ENCODE results near the gene ANKRD13D.

ANKRD13D gene

GRCh38 chr11:67312187-67313021, 23.3 kb downstream of the ANKRD13D start:
- no peaks in the 10 kb centered on the region for H3K27me3 ChIP-seq (ENCODE audit: control insufficient read depth, low read length)
- TF ChIP-seq EZH2phosphoT487 (IDR thresholded peaks at IDR 0.05; ENCODE audit: borderline replicate concordance, low read length) = no peak
- H3K4me1 ChIP-seq (ENCODE audit: control insufficient read depth, low read length) = peaks cover 5% of the 10 kb centered on the region
- H3K36me3 ChIP-seq (ENCODE audit: control insufficient read depth, low read length) = peaks cover 21% of the 10 kb centered on the region
- H3K27ac ChIP-seq (ENCODE audit: low read depth, low read length) = no peak overlapping the region
- no peaks in the 10 kb centered on the region for H4K20me1 ChIP-seq (ENCODE audit: control insufficient read depth, insufficient read depth, low read depth, low read length)
- H3F3A ChIP-seq (ENCODE audit: control insufficient read depth, insufficient read depth) = peaks cover 5% of the 10 kb centered on the region
- H3K4me2 ChIP-seq (ENCODE audit: low read length) = no peak overlapping the region
- no peaks in the 10 kb centered on the region for H3K79me2 ChIP-seq (ENCODE audit: control insufficient read depth, low read length)
- H3K4me3 ChIP-seq (ENCODE audit: low read length) = no peak overlapping the region
- no peaks in the 10 kb centered on the region for H3K9me2 ChIP-seq (replicated peaks; ENCODE audit: control insufficient read depth, low read length)
- no peaks in the 10 kb centered on the region for H3K9me3 ChIP-seq (ENCODE audit: control insufficient read depth, insufficient read depth, low read length)

GRCh38 chr11:67313125-67313890, 24.2 kb downstream of the ANKRD13D start:
- Histone ChIP-seq H3F3A (ENCODE audit: control insufficient read depth, insufficient read depth) (peaks cover 5% of the 10 kb centered on the region), H3K27ac (ENCODE audit: low read depth, low read length) (no peak overlapping the region)
- TF ChIP-seq EZH2phosphoT487 (IDR thresholded peaks at IDR 0.05; ENCODE audit: borderline replicate concordance, low read length) (no peak), CTCF (IDR thresholded peaks at IDR 0.05; ENCODE audit: low read depth, low read length, poor library complexity, severe bottlenecking) (no peak)

GRCh38 chr11:67314218-67314617, 25.1 kb downstream of the ANKRD13D start:
- peaks cover 5% of the 10 kb centered on the region for H3F3A ChIP-seq (ENCODE audit: control insufficient read depth, insufficient read depth)
- no peaks in the 10 kb centered on the region for H4K20me1 ChIP-seq (ENCODE audit: control insufficient read depth, insufficient read depth, low read depth, low read length)
- no peaks in the 10 kb centered on the region for H3K27me3 ChIP-seq (ENCODE audit: control insufficient read depth, low read length)
- H3K9me3 ChIP-seq (ENCODE audit: control insufficient read depth, insufficient read depth, low read length) = no peaks in the 10 kb centered on the region
- H3K4me2 ChIP-seq (ENCODE audit: low read length) = no peak overlapping the region
- peaks cover 16% of the 10 kb centered on the region for H3K4me1 ChIP-seq (ENCODE audit: control insufficient read depth, low read length)
- H3K27ac ChIP-seq (ENCODE audit: low read depth, low read length) = no peak overlapping the region
- TF ChIP-seq CTCF (IDR thresholded peaks at IDR 0.05; ENCODE audit: low read depth, low read length, poor library complexity, severe bottlenecking) (no peak), EZH2phosphoT487 (IDR thresholded peaks at IDR 0.05; ENCODE audit: borderline replicate concordance, low read length) (no peak)
- no peaks in the 10 kb centered on the region for H3K9me2 ChIP-seq (replicated peaks; ENCODE audit: control insufficient read depth, low read length)
- peaks cover 14% of the 10 kb centered on the region for H3K36me3 ChIP-seq (ENCODE audit: control insufficient read depth, low read length)
- peaks cover 11% of the 10 kb centered on the region for H3K79me2 ChIP-seq (ENCODE audit: control insufficient read depth, low read length)
- H3K4me3 ChIP-seq (ENCODE audit: low read length) = no peak overlapping the region

More at GRCh38 chr11:67313125-67313890, 24.2 kb downstream of the ANKRD13D start:
- H3K4me2 ChIP-seq (ENCODE audit: low read length) = no peak overlapping the region
- no peaks in the 10 kb centered on the region for H4K20me1 ChIP-seq (ENCODE audit: control insufficient read depth, insufficient read depth, low read depth, low read length)
- H3K27me3 ChIP-seq (ENCODE audit: control insufficient read depth, low read length) = no peaks in the 10 kb centered on the region
- no peak overlapping the region for H3K4me3 ChIP-seq (ENCODE audit: low read length)
- peaks cover 19% of the 10 kb centered on the region for H3K36me3 ChIP-seq (ENCODE audit: control insufficient read depth, low read length)
- peaks cover 7% of the 10 kb centered on the region for H3K4me1 ChIP-seq (ENCODE audit: control insufficient read depth, low read length)
- H3K79me2 ChIP-seq (ENCODE audit: control insufficient read depth, low read length) = peaks cover 2% of the 10 kb centered on the region; the same call in 1 of the 2 replicates
- H3K9me2 ChIP-seq (replicated peaks; ENCODE audit: control insufficient read depth, low read length) = no peaks in the 10 kb centered on the region
- no peaks in the 10 kb centered on the region for H3K9me3 ChIP-seq (ENCODE audit: control insufficient read depth, insufficient read depth, low read length)
